HUES48 (cell line): ENCODE data around the gene PRSS22.

Experiments used
- H3K27ac ChIP-seq: one replicate; pipeline ENCODE4 v1.7.0; 2013; ENCODE audit warnings: low read depth, low read length, inconsistent platforms
- H3K27me3 ChIP-seq: 2 replicates; pipeline ENCODE4 v1.6.1; 2013; ENCODE audit warnings: mild to moderate bottlenecking, low read length; ENCODE audit not compliant: control insufficient read depth, insufficient read depth
- H3K36me3 ChIP-seq: 2 replicates; pipeline ENCODE4 v1.6.1; 2013; ENCODE audit warnings: low read length; ENCODE audit not compliant: control insufficient read depth, insufficient read depth
- H3K4me1 ChIP-seq: 2 replicates; pipeline ENCODE4 v1.6.1; 2013; ENCODE audit warnings: mild to moderate bottlenecking, low read length; ENCODE audit not compliant: control insufficient read depth, insufficient read depth
- H3K4me3 ChIP-seq: 2 replicates; pipeline ENCODE4 v1.5.1; 2013; ENCODE audit warnings: mild to moderate bottlenecking, low read depth, low read length
- H3K9ac ChIP-seq: 2 replicates; pipeline ENCODE4 v1.6.1; 2013; ENCODE audit warnings: mild to moderate bottlenecking, low read depth, low read length, moderate library complexity
- H3K9me3 ChIP-seq: 2 replicates; pipeline ENCODE4 v1.6.1; 2013; ENCODE audit warnings: low read length; ENCODE audit not compliant: control insufficient read depth, insufficient read depth

Gene PRSS22

DNA sequence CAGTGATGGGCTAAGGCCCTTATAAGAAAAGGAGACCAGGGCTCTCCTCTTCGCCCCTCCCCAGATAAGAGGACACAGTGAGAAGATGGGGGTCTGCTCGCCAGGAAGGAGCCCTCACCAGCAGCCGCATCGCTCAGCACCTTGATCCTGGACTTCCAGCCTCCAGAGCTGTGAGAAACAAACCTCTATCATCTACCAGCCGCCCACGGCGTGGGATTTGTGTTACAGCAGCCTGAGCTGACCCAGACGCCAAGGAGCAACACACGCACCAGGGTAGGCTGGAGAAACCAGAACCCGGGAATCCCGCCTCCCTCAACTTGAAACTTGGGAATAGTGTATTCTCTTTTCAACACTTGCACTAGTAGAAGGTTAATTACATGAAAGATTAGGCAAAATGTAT, 32.1 kb downstream of the PRSS22 start:
- H3K4me1 ChIP-seq = no peaks in the 10 kb centered on the region
- H3K36me3 ChIP-seq = no peaks in the 10 kb centered on the region
- H3K9ac ChIP-seq = no peak overlapping the region
- H3K27me3 ChIP-seq = no peaks in the 10 kb centered on the region
- H3K9me3 ChIP-seq = no peaks in the 10 kb centered on the region
- H3K4me3 ChIP-seq = no peak overlapping the region
- H3K27ac ChIP-seq = no peak overlapping the region

DNA sequence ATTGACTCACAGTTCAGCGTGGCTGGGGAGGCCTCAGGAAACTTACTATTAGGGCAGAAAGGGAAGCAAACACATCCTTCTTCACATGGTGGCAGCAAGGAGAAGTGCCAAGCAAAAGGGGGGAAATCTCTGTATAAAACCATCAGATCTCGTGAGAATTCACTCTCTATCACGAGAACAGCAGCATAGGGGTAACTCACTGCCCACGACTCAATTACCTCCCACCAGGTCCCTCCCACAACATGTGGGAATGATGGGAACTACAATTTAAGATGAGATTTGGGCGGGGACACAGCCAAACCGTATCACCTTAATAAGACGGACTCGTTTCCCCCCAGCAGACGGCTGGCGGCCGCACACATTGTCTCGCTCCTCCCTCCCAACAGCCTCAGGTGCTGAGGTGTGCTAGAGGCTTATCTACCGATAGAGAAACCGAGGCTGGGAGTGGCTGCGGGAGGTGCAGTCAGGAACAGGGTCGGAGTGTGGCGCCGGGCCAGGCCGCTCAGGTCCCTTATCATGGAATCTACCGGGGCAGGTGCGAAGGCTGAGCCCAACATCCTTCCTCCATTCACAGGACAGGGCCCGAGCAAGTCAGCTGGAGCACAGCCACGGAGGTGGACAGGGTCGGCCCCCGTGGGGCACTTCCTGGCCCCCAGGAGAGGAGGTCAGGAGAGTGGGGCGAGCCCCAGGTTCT, 32.8 kb downstream of the PRSS22 start:
- Histone ChIP-seq H3K27ac (no peak overlapping the region), H3K4me1 (no peaks in the 10 kb centered on the region), H3K36me3 (no peaks in the 10 kb centered on the region), H3K27me3 (no peaks in the 10 kb centered on the region), H3K9ac (no peak overlapping the region), H3K9me3 (no peaks in the 10 kb centered on the region), H3K4me3 (no peak overlapping the region)

GRCh38 chr16:2824626-2825025, 33.3 kb downstream of the PRSS22 start:
- no peaks in the 10 kb centered on the region for H3K9me3 ChIP-seq
- no peak overlapping the region for H3K4me3 ChIP-seq
- H3K36me3 ChIP-seq = no peaks in the 10 kb centered on the region
- no peaks in the 10 kb centered on the region for H3K27me3 ChIP-seq
- no peak overlapping the region for H3K27ac ChIP-seq
- no peak overlapping the region for H3K9ac ChIP-seq
- no peaks in the 10 kb centered on the region for H3K4me1 ChIP-seq

DNA sequence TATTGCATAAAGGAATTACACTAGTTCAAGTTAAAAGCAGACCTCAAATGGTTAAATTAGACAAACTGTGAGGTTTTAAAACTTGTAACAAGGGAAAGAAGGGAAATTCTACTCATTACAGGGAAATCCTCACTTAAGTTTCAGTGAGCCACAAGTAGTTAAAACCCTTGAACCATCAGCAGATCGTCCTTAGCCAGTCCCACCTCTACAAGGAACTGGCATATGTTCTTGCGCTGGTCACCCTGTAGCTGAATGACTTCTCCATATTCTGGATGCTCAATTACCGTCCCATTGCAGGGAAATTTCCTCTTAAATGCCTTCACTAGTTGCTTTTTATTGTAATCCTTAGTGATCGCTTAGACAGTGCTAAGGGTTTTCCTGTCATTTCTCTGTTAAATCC, 35.5 kb downstream of the PRSS22 start:
- H3K4me3 ChIP-seq = no peak overlapping the region
- no peak overlapping the region for H3K27ac ChIP-seq
- no peaks in the 10 kb centered on the region for H3K36me3 ChIP-seq
- H3K27me3 ChIP-seq = no peaks in the 10 kb centered on the region
- H3K4me1 ChIP-seq = no peaks in the 10 kb centered on the region
- H3K9me3 ChIP-seq = no peaks in the 10 kb centered on the region
- H3K9ac ChIP-seq = no peak overlapping the region

GRCh38 chr16:2822158-2822495, 35.8 kb downstream of the PRSS22 start:
- no peak overlapping the region for H3K4me3 ChIP-seq
- H3K9me3 ChIP-seq = no peaks in the 10 kb centered on the region
- no peaks in the 10 kb centered on the region for H3K36me3 ChIP-seq
- H3K27me3 ChIP-seq = no peaks in the 10 kb centered on the region
- no peak overlapping the region for H3K27ac ChIP-seq
- H3K4me1 ChIP-seq = no peaks in the 10 kb centered on the region
- no peak overlapping the region for H3K9ac ChIP-seq

GRCh38 chr16:2821487-2822157, 36.3 kb downstream of the PRSS22 start:
- H3K9ac ChIP-seq = no peak overlapping the region
- no peak overlapping the region for H3K27ac ChIP-seq
- no peaks in the 10 kb centered on the region for H3K36me3 ChIP-seq
- H3K9me3 ChIP-seq = no peaks in the 10 kb centered on the region
- no peaks in the 10 kb centered on the region for H3K27me3 ChIP-seq
- H3K4me1 ChIP-seq = no peaks in the 10 kb centered on the region
- no peak overlapping the region for H3K4me3 ChIP-seq

DNA sequence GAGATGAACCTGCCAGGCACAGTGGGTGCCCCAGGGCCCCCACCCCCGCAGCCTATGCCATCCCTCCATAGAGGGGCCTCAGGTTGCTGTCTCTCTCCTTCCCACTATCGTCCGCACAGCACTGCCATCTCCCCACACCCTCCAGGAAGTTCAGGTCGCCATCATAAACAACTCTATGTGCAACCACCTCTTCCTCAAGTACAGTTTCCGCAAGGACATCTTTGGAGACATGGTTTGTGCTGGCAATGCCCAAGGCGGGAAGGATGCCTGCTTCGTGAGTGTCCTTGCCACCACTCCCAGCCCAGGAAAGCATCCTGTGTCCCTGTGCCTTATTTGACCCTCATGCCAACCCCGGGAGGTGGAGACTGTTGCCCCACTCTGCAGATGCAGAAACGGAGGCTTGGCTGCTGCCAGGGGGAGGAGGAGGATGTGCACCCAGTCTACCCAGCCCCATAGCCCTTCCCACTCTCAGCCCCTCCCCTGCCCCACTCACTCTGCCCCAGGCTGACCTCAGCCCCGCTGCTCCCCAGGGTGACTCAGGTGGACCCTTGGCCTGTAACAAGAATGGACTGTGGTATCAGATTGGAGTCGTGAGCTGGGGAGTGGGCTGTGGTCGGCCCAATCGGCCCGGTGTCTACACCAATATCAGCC, 37.0 kb downstream of the PRSS22 start:
- Histone ChIP-seq H3K4me3 (no peak overlapping the region), H3K9me3 (no peaks in the 10 kb centered on the region), H3K4me1 (no peaks in the 10 kb centered on the region), H3K27me3 (no peaks in the 10 kb centered on the region), H3K9ac (no peak overlapping the region), H3K27ac (no peak overlapping the region), H3K36me3 (no peaks in the 10 kb centered on the region)

GRCh38 chr16:2819939-2820835, 37.8 kb downstream of the PRSS22 start:
- H3K4me1 ChIP-seq = no peaks in the 10 kb centered on the region
- no peak overlapping the region for H3K4me3 ChIP-seq
- no peaks in the 10 kb centered on the region for H3K9me3 ChIP-seq
- no peaks in the 10 kb centered on the region for H3K27me3 ChIP-seq
- H3K36me3 ChIP-seq = no peaks in the 10 kb centered on the region
- no peak overlapping the region for H3K27ac ChIP-seq
- no peak overlapping the region for H3K9ac ChIP-seq

- H3K27me3 ChIP-seq = no peaks in the 10 kb centered on the region
- no peak overlapping the region for H3K4me3 ChIP-seq
- no peak overlapping the region for H3K27ac ChIP-seq
- H3K36me3 ChIP-seq = no peaks in the 10 kb centered on the region
- H3K4me1 ChIP-seq = no peaks in the 10 kb centered on the region
- H3K9me3 ChIP-seq = no peaks in the 10 kb centered on the region
- H3K9ac ChIP-seq = no peak overlapping the region
Measured at GRCh38 chr16:2819179-2819938, 38.6 kb downstream of the PRSS22 start.

DNA sequence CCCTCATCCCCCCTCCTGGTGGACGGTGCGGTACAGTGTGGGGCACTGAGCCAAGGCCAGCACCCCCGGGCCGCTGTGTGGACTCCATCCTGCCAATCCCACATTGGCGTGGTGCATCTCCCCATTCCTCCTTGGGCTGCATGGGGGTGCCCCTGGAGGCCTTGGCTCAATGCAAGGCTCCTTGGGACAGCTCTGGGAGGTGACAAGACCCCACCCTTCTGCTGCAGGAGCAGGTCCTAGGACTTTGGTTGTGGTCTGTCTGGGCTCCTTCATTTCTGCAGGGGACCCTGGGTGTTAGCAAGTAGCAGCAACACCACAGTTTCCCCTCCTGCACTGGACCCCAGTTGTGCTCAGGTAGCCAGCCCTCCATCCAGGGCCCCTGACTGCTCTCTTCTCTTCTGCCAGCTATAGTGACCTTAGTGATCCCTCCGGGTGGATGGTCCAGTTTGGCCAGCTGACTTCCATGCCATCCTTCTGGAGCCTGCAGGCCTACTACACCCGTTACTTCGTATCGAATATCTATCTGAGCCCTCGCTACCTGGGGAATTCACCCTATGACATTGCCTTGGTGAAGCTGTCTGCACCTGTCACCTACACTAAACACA, 39.6 kb downstream of the PRSS22 start:
- H3K36me3 ChIP-seq = no peaks in the 10 kb centered on the region
- no peak overlapping the region for H3K27ac ChIP-seq
- H3K4me1 ChIP-seq = no peaks in the 10 kb centered on the region
- no peak overlapping the region for H3K9ac ChIP-seq
- H3K4me3 ChIP-seq = no peak overlapping the region
- H3K27me3 ChIP-seq = no peaks in the 10 kb centered on the region
- H3K9me3 ChIP-seq = no peaks in the 10 kb centered on the region
